ENCODE measurements around the gene PCGF1. TPM values are rescaled to one million over a fixed set of nuclear protein-coding genes. Genes with fewer than 3 reads are reported as not detected.

Gene PCGF1
- total RNA-seq, 1 experiment from 2014 or later = 33.0 TPM

DNA sequence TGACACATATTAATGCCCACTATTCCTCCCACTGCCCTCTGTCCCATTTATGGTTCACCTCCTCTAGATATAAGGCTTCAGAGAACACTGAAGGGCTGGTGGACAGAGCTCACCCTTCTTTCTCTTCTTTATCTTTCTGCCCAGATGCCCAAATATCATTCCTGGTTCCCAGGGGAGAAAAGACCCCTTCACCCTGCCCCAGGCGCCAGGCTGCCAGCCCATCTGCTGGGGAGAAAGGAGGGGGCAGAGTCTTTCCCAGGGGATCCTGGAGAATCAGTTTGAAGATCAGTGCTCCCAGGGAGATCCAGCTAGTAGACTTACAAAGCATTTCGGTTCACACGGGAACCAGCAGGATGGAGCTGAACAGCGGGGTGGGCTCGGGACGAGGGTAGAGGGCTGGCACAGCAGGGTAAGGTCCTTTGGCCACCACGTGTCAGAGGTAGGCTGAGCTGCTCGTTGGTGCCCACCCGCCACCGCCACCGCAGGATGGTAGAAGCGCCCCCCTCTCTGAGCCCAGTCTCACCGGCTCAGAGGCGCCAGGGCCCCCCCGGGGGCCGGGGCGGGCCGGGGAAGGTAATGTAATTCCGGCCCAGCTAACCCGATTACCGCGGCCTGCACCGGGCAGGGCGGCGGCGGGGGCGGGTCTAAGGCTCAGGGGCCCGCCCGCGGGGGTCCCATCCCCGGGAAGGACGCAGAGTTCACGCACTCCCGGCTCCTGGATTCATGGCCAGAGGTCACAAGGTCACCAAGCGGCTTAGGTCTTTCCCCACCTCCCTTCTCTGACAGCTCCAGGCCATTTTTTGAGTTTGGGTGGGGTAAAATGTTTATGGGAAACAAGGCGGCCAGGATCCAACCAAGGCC, 5.5 kb upstream of the PCGF1 start:
- BruUV-seq (replicated peaks) = no TSS peak
- H3K4me3 ChIP-seq (ENCODE audit: low read depth, low read length, poor library complexity, severe bottlenecking) = no peak overlapping the region
- H3K27ac ChIP-seq (ENCODE audit: low read depth, low read length, poor library complexity, severe bottlenecking) = no peak overlapping the region
- TF ChIP-seq EZH2 (IDR thresholded peaks at IDR 0.05; ENCODE audit: borderline replicate concordance, low read depth, low read length, poor library complexity, severe bottlenecking) = peak; percentile 27
- TF ChIP-seq CTCF (conservative IDR thresholded peaks at IDR 0.05; ENCODE audit: low read depth, low read length) = no peak
- no peaks in the 10 kb centered on the region for H3K36me3 ChIP-seq (ENCODE audit: insufficient read depth, low read length, poor library complexity, severe bottlenecking)
- CTCF ChIA-PET = no interaction called here
- H3K4me1 ChIP-seq (ENCODE audit: insufficient read depth, low read length, poor library complexity, severe bottlenecking) = peaks cover 27% of the 10 kb centered on the region
- no peaks in the 10 kb centered on the region for H3K9me3 ChIP-seq (ENCODE audit: low read depth, low read length, poor library complexity, severe bottlenecking)
- intact Hi-C loops (cut with micrococcal nuclease; ENCODE audit: unreplicated experiment) = no loop called here
- DNase-seq (ENCODE audit: low spot score) = no peak
- POLR2A ChIA-PET (ENCODE audit: low non-redundant PET) = interaction anchor here (0.5 to 0.6 kb wide), 2 partner anchors 51 to 62 kb away, joined by 3 to 7 read pairs; no protein-coding TSS in a partner anchor
- peaks cover 51% of the 10 kb centered on the region for H3K27me3 ChIP-seq (replicated peaks; ENCODE audit: insufficient read depth, low read depth, low read length, poor library complexity)

DNA sequence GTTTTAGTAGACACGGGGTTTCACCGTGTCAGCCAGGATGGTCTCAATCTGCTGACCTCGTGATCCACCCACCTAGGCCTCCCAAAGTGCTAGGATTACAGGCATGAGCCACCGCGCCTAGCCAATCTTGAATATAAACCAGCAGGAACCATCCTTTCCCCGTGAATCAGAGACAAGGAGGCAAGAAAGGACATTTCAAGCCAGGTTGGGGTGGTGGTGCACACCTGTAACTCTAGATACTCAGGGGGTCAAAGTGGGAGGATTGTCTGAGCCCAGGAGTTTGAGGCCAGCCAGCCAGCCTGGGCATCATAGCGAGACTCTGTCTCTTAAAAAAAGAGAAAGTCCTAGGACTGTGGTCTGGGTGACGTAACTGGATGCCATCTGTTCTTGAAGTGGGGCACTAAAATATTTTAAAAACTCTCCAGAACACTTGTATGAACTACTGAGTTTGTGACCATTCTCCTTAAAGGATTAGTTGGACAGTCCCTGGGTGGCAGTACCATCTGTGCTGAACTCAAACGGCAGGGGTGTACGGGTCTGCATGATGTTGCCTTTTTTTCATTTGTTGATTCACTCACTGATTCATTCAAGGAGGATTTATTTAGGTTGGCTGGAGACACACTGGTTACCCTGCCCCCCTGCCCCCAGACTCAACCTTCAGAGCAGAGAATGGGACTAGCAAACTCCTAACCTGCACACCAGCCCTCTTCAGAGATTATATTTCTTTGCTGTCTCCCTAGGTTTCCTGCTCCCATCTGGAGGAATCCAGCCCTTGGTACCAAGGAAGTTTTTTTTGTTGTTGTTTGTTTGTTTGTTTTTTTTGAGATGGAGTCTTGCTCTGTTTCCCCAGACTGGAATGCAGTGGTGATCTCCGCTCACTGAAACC, 3.9 kb upstream of the PCGF1 start:
- BruUV-seq (replicated peaks) = no TSS peak
- intact Hi-C loops (cut with micrococcal nuclease; ENCODE audit: unreplicated experiment) = no loop called here
- CTCF ChIA-PET = no interaction called here
- TF ChIP-seq CTCF (conservative IDR thresholded peaks at IDR 0.05; ENCODE audit: low read depth, low read length) (no peak), EZH2 (IDR thresholded peaks at IDR 0.05; ENCODE audit: borderline replicate concordance, low read depth, low read length, poor library complexity, severe bottlenecking) (no peak)
- Histone ChIP-seq H3K4me1 (ENCODE audit: insufficient read depth, low read length, poor library complexity, severe bottlenecking) (peaks cover 30% of the 10 kb centered on the region), H3K9me3 (ENCODE audit: low read depth, low read length, poor library complexity, severe bottlenecking) (no peaks in the 10 kb centered on the region), H3K36me3 (ENCODE audit: insufficient read depth, low read length, poor library complexity, severe bottlenecking) (no peaks in the 10 kb centered on the region), H3K27ac (ENCODE audit: low read depth, low read length, poor library complexity, severe bottlenecking) (no peak overlapping the region), H3K4me3 (ENCODE audit: low read depth, low read length, poor library complexity, severe bottlenecking) (no peak overlapping the region), H3K27me3 (replicated peaks; ENCODE audit: insufficient read depth, low read depth, low read length, poor library complexity) (peaks cover 38% of the 10 kb centered on the region)
- POLR2A ChIA-PET (ENCODE audit: low non-redundant PET) = no interaction called here
- no peak for DNase-seq (ENCODE audit: low spot score)

DNA sequence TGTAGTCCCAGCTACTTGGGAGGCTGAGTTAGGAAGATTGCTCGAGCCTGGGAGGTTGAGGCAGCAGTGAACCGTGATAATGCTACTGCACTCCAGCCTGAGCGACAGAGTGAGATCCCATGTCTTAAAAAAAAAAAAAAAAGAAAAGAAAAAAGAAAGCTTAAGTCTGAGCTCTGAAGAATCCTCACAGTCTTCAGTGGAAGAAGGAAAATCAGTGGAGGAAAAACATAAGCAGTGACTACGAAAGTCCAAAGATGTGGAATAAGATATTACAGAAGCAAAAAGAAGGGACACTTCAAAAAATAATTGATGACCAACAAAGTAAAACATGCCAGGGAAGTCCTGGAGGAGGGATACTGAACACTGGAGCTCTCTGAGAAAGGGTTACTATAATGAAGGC, 2.8 kb upstream of the PCGF1 start:
- H3K27ac ChIP-seq (ENCODE audit: low read depth, low read length, poor library complexity, severe bottlenecking) = no peak overlapping the region
- no peak overlapping the region for H3K4me3 ChIP-seq (ENCODE audit: low read depth, low read length, poor library complexity, severe bottlenecking)
- H3K27me3 ChIP-seq (replicated peaks; ENCODE audit: insufficient read depth, low read depth, low read length, poor library complexity) = peaks cover 28% of the 10 kb centered on the region
- intact Hi-C loops (cut with micrococcal nuclease; ENCODE audit: unreplicated experiment) = no loop called here
- peaks cover 34% of the 10 kb centered on the region for H3K4me1 ChIP-seq (ENCODE audit: insufficient read depth, low read length, poor library complexity, severe bottlenecking)
- H3K9me3 ChIP-seq (ENCODE audit: low read depth, low read length, poor library complexity, severe bottlenecking) = no peaks in the 10 kb centered on the region
- BruUV-seq (replicated peaks) = no TSS peak
- ChIA-PET CTCF (no interaction called here), POLR2A (ENCODE audit: low non-redundant PET) (no interaction called here)
- peaks cover 8% of the 10 kb centered on the region for H3K36me3 ChIP-seq (ENCODE audit: insufficient read depth, low read length, poor library complexity, severe bottlenecking)
- DNase-seq (ENCODE audit: low spot score) = no peak
- no peak for TF ChIP-seq EZH2 (IDR thresholded peaks at IDR 0.05; ENCODE audit: borderline replicate concordance, low read depth, low read length, poor library complexity, severe bottlenecking)
- TF ChIP-seq CTCF (conservative IDR thresholded peaks at IDR 0.05; ENCODE audit: low read depth, low read length) = no peak
